Endothelial cell (in vitro differentiated cells): ENCODE measurements around the gene IL24. TPM values are rescaled to one million over a fixed set of nuclear protein-coding genes. Genes with fewer than 3 reads are reported as not detected.

Source experiments
- DNase-seq: peaks from one replicate; pipeline ENCODE4 v3.0.0; 2021; ENCODE audit warnings: low spot score
- H3K27ac Mint-ChIP-seq: one replicate; pipeline ENCODE4 v1.8.0; 2021; ENCODE audit warnings: mixed read lengths, inconsistent platforms; ENCODE audit not compliant: unreplicated experiment
- H3K27me3 Mint-ChIP-seq: one replicate; pipeline ENCODE4 v1.8.0; 2021; ENCODE audit warnings: mild to moderate bottlenecking, moderate library complexity, mixed read lengths, inconsistent platforms; ENCODE audit not compliant: unreplicated experiment
- H3K36me3 Mint-ChIP-seq: one replicate; pipeline ENCODE4 v1.8.0; 2021; ENCODE audit warnings: mild to moderate bottlenecking, low read depth, mixed read lengths, inconsistent platforms; ENCODE audit not compliant: unreplicated experiment
- H3K4me1 Mint-ChIP-seq: one replicate; pipeline ENCODE4 v1.8.0; 2021; ENCODE audit warnings: mild to moderate bottlenecking, mixed read lengths, inconsistent platforms; ENCODE audit not compliant: unreplicated experiment
- H3K4me3 Mint-ChIP-seq: one replicate; pipeline ENCODE4 v1.8.0; 2021; ENCODE audit warnings: mild to moderate bottlenecking, mixed read lengths, inconsistent platforms; ENCODE audit not compliant: unreplicated experiment
- H3K9me3 Mint-ChIP-seq: one replicate; pipeline ENCODE4 v1.8.0; 2021; ENCODE audit warnings: mixed read lengths, inconsistent platforms; ENCODE audit not compliant: unreplicated experiment
- total RNA-seq: library from RNA; stranded (reverse); fragmentation: NEBNext Ultra II Directional; extraction: Animal tissue kit (Norgen Biotek cat#: 25700); gene quantifications from one replicate; pipeline ENCODE4 v1.2.1, GENCODE V29; 2021; ENCODE audit not compliant: unreplicated experiment
- TF ChIP-seq, protein P1 (sequence below): fragments of 200-600 bp; sonication (generic); IDR thresholded peaks from one replicate; pipeline ENCODE4 v1.5.0; 2021; ENCODE audit warnings: antibody characterized with exemption; ENCODE audit not compliant: unreplicated experiment

IL24 gene
- total RNA-seq, 1 donor from 2014 or later: not detected

DNA sequence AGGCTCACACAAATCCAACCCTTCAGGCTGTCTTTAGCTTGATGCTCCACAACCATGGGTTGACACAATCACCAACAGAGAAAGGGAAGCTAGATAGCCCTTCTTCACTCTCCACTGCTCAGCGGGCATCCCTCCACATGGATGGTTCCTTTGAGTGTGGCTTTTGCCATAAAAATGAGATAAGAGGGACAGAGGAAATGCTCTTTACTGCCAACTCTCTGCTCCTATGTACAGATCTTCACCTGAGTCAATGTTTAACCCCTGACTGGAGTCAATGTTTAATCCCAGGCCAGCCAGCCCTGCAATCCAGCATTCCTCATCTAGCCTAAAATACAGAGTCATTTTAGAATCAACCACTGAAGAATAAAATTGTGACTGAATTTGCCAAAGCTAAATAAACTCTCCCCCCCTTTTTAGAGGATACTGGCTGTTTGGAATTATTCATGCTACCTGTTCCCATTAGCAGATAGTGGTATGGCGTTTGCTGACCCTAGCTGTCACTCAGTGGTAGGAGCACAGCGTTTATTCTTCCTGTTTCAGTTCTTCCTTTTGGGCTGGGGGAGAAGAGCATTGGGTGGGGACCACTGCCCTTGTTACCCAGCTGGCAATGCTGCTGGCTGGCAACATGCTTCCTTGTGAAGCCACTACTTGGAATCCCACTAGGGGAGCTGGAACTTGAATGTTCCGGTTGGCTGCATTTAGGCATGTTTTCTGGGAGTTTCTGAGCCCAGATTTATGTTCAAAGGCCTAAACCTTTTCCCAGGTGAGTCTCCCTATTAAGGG is 54.3 kb downstream of the IL24 start:
- Mint-ChIP-seq H3K27me3 (peaks cover 7% of the 10 kb centered on the region), H3K36me3 (no peaks in the 10 kb centered on the region), H3K4me1 (peaks cover under 1% of the 10 kb centered on the region), H3K9me3 (no peaks in the 10 kb centered on the region), H3K27ac (no peak overlapping the region), H3K4me3 (no peak overlapping the region)
- no peak for DNase-seq
- TF ChIP-seq, protein P1, sequence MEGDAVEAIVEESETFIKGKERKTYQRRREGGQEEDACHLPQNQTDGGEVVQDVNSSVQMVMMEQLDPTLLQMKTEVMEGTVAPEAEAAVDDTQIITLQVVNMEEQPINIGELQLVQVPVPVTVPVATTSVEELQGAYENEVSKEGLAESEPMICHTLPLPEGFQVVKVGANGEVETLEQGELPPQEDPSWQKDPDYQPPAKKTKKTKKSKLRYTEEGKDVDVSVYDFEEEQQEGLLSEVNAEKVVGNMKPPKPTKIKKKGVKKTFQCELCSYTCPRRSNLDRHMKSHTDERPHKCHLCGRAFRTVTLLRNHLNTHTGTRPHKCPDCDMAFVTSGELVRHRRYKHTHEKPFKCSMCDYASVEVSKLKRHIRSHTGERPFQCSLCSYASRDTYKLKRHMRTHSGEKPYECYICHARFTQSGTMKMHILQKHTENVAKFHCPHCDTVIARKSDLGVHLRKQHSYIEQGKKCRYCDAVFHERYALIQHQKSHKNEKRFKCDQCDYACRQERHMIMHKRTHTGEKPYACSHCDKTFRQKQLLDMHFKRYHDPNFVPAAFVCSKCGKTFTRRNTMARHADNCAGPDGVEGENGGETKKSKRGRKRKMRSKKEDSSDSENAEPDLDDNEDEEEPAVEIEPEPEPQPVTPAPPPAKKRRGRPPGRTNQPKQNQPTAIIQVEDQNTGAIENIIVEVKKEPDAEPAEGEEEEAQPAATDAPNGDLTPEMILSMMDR: no peak

DNA sequence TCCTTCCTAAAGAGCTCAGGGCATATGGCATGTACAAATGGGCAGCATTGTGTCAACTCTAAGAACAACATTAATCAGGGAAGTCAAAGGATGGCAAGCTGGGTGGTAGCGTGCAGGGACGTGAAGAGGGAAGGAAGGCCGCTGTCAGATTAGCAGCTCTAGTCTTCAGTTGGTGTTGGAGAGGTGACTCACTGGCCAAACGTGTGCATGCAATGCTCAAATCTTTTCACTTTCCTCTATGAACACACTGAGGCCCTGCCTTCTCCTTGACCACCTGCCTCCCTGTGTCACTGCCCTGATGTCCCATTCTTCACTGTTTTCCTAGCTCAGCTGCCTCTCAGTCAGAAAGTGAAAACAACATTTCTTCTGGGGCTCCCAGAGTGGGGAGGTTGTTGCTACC is 54.9 kb downstream of the IL24 start:
- Mint-ChIP-seq H3K27ac (no peak overlapping the region), H3K36me3 (no peaks in the 10 kb centered on the region), H3K27me3 (peaks cover 8% of the 10 kb centered on the region), H3K4me3 (no peak overlapping the region), H3K4me1 (no peaks in the 10 kb centered on the region), H3K9me3 (no peaks in the 10 kb centered on the region)
- TF ChIP-seq, protein P1: no peak
- no peak for DNase-seq

DNA sequence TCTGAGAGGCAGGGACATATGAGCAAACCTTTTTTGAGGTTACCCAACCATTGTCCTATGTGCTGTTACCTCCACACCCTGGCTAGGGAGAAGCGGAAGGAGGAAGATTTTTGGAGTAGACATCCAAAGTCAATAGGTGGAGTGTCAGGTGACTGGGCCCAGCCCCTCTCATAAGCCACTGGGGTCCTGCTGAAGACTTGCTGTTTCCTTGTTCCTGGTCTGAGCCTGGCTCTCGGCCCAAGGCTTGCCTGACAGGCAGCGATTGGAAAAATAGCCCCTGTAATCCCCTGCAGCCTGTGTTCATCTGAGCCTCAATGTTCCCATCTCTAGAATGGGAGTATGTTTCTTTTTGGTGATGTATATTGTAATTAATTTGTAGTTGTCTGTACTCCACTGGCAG is 55.9 kb downstream of the IL24 start:
- TF ChIP-seq, protein P1: no peak
- no peaks in the 10 kb centered on the region for H3K9me3 Mint-ChIP-seq
- no peak overlapping the region for H3K27ac Mint-ChIP-seq
- no peaks in the 10 kb centered on the region for H3K36me3 Mint-ChIP-seq
- no peaks in the 10 kb centered on the region for H3K4me1 Mint-ChIP-seq
- peaks cover 6% of the 10 kb centered on the region for H3K27me3 Mint-ChIP-seq
- DNase-seq: no peak
- no peak overlapping the region for H3K4me3 Mint-ChIP-seq

DNA sequence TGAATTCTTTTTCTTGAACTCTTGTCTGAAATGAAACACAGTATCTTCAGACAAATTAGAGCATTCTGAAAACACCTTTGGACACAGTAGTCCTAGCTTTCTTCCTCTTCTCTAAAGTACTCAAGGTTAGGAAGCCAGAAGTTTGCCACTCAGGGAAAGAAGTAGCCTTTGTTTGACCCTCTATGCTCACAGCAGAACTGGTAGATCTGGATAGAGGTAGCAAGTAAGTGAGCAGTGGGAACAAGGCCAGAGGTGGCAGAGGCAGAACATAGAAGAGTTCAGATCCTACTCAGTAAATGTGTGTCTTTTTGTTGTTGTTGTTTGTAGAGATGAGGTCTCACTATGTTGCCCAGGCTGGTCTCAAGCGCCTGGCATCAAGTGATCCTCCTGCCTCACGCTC is 56.4 kb downstream of the IL24 start:
- Mint-ChIP-seq H3K27ac (peak overlapping the region; percentile 68), H3K9me3 (no peaks in the 10 kb centered on the region), H3K4me3 (no peak overlapping the region), H3K36me3 (no peaks in the 10 kb centered on the region), H3K27me3 (peaks cover 6% of the 10 kb centered on the region), H3K4me1 (no peaks in the 10 kb centered on the region)
- TF ChIP-seq, protein P1: no peak
- no peak for DNase-seq

Other genes starting within 250 kb of the IL24 start
- 109 TPM for gene MAPKAPK2, start 212.5 kb upstream of the IL24 start, total RNA-seq
- not detected for gene IL19, start 126.7 kb upstream of the IL24 start, total RNA-seq
- not detected for gene IL10, start 124.9 kb upstream of the IL24 start, total RNA-seq
- not detected for gene IL20, start 31.8 kb upstream of the IL24 start, total RNA-seq
- 8.4 TPM for gene FCMR, start 24.5 kb downstream of the IL24 start, total RNA-seq
- gene PIGR, start 49.0 kb downstream of the IL24 start, total RNA-seq: not detected
- gene FCAMR, start 73.0 kb downstream of the IL24 start, total RNA-seq: not detected
- 0.08 TPM for gene C1orf116, start 135.3 kb downstream of the IL24 start, total RNA-seq
- gene YOD1, start 153.8 kb downstream of the IL24 start, total RNA-seq: 9.0 TPM
- gene PFKFB2, start 155.8 kb downstream of the IL24 start, total RNA-seq: 8.9 TPM
- 6.6 TPM for gene C4BPB, start 191.4 kb downstream of the IL24 start, total RNA-seq
- not detected for gene C4BPA, start 206.8 kb downstream of the IL24 start, total RNA-seq